Endothelial cell of umbilical vein (primary cell): ENCODE results near the gene FRMPD1. TPM values are rescaled to one million over a fixed set of nuclear protein-coding genes. Genes with fewer than 3 reads are reported as not detected.

Experiments
- BruUV-seq: library from RNA; stranded (reverse); fragments of 400-500 nt; replicated peaks from 2 replicates; lab custom pipeline; 2021; lab: Mats Ljungman, UMichigan
- CTCF ChIA-PET: fragments of 300-600, 350-600 bp; sonication (Branson Sonifier 250); formaldehyde crosslinking; loops from one replicate; lab custom pipeline; 2021; ENCODE audit warnings: antibody characterized with exemption, inconsistent platforms; lab: Charles Lee
- POLR2A ChIA-PET: fragments of 300-600, 350-600 bp; sonication (Branson Sonifier 250); formaldehyde crosslinking; loops from one replicate; lab custom pipeline; 2021; ENCODE audit warnings: antibody characterized with exemption, inconsistent platforms; lab: Charles Lee
- DNase-seq: peaks from one replicate; pipeline ENCODE4 v3.0.0-alpha.2; 2011; ENCODE audit warnings: low read depth, low spot score
- FAIRE-seq: peaks from 2 replicates; lab custom pipeline; 2011; peaks lifted over from hg19 to GRCh38; lab: Jason Lieb, UNC
- H2AFZ ChIP-seq: 2 replicates; pipeline ENCODE4 v1.6.0; 2012; ENCODE audit warnings: low read depth, low read length, control low read depth, inconsistent platforms
- H3K27ac ChIP-seq: 2 replicates; pipeline ENCODE4 v1.5.1; 2011; ENCODE audit warnings: low read depth, mild to moderate bottlenecking, control low read depth, low read length, moderate library complexity; ENCODE audit not compliant: insufficient read depth
- H3K27me3 ChIP-seq, 2 experiments: 2 replicates each; pipeline versions ENCODE4 v1.6.0 to v1.6.1; 2011; ENCODE audit warnings: low read length in 2 of 2, mixed read lengths in 1 of 2; ENCODE audit not compliant: control insufficient read depth in 2 of 2, insufficient read depth in 2 of 2
- H3K36me3 ChIP-seq, 2 experiments: 2 replicates in 1 of 2; 3 replicates in 1 of 2; pipeline ENCODE4 v1.5.1; 2011; ENCODE audit warnings: low read length in 2 of 2, mild to moderate bottlenecking in 1 of 2, moderate library complexity in 1 of 2; ENCODE audit not compliant: control insufficient read depth in 2 of 2, insufficient read depth in 2 of 2; ENCODE audit errors: extremely low read depth in 1 of 2
- H3K4me1 ChIP-seq: 3 replicates; pipeline ENCODE4 v1.5.1; 2011; ENCODE audit warnings: mild to moderate bottlenecking, low read length; ENCODE audit not compliant: control insufficient read depth, insufficient read depth; ENCODE audit errors: extremely low read depth
- H3K4me2 ChIP-seq: 2 replicates; pipeline ENCODE4 v1.6.1; 2011; ENCODE audit warnings: low read length, control low read depth, mixed read lengths; ENCODE audit not compliant: insufficient read depth
- H3K4me3 ChIP-seq, 3 experiments: fragments of 200-600 bp in 1 of 3; sonication (generic), shearing (Covaris generic) in 1 of 3; replicated peaks in 1 of 3; 2 replicates each; pipeline ENCODE4 v1.5.1; 2011 to 2016; ENCODE audit warnings: control low read depth in 3 of 3, low read length in 3 of 3, mild to moderate bottlenecking in 2 of 3, inconsistent platforms in 1 of 3, low read depth in 1 of 3, moderate library complexity in 1 of 3; ENCODE audit not compliant: insufficient read depth in 1 of 3
- H3K79me2 ChIP-seq: 2 replicates; pipeline ENCODE4 v1.6.0; 2012; ENCODE audit warnings: low read length, inconsistent platforms; ENCODE audit not compliant: control insufficient read depth, insufficient read depth
- H3K9ac ChIP-seq: replicated peaks from 2 replicates; pipeline ENCODE3; 2011; ENCODE audit warnings: low read length, control low read depth; ENCODE audit not compliant: insufficient read depth; ENCODE audit errors: extremely low read depth
- H3K9me1 ChIP-seq: replicated peaks from 3 replicates; pipeline ENCODE4 v1.6.0; 2011; ENCODE audit warnings: mild to moderate bottlenecking, low read length; ENCODE audit not compliant: control insufficient read depth, insufficient read depth; ENCODE audit errors: extremely low read depth
- H3K9me3 ChIP-seq: replicated peaks from 2 replicates; pipeline ENCODE4 v1.5.1; 2012; ENCODE audit warnings: low read length, inconsistent platforms; ENCODE audit not compliant: control insufficient read depth, insufficient read depth
- H4K20me1 ChIP-seq: replicated peaks from 2 replicates; pipeline ENCODE3; 2011; ENCODE audit warnings: mild to moderate bottlenecking, low read length; ENCODE audit not compliant: control insufficient read depth, insufficient read depth; ENCODE audit errors: extremely low read depth
- CTCF ChIP-seq, 2 donors: IDR thresholded peaks; 1 replicate in 1 of 2; 2 replicates in 1 of 2; pipeline ENCODE4 v1.5.1; 2011; ENCODE audit warnings: low read length in 2 of 2, mild to moderate bottlenecking in 2 of 2, moderate library complexity in 2 of 2, control low read depth in 1 of 2, inconsistent platforms in 1 of 2, low read depth in 1 of 2; ENCODE audit not compliant: insufficient read depth in 1 of 2; ENCODE audit errors: extremely low read depth in 1 of 2
- EZH2 ChIP-seq: IDR thresholded peaks from 2 replicates; pipeline ENCODE4 v1.6.1; 2012; ENCODE audit warnings: borderline replicate concordance, low read depth, mild to moderate bottlenecking, moderate library complexity, low read length, inconsistent platforms; ENCODE audit not compliant: severe bottlenecking
- FOS ChIP-seq: IDR thresholded peaks from 2 replicates; pipeline ENCODE4 v1.6.1; 2011; ENCODE audit warnings: mild to moderate bottlenecking, low read length, moderate library complexity, borderline replicate concordance; ENCODE audit not compliant: insufficient read depth
- GATA2 ChIP-seq: IDR thresholded peaks from 2 replicates; pipeline ENCODE4 v1.7.0; 2011; ENCODE audit warnings: low read depth, mild to moderate bottlenecking, moderate library complexity, mixed read lengths, low read length; ENCODE audit not compliant: insufficient read length, insufficient read depth
- MYC ChIP-seq: IDR thresholded peaks from one replicate; pipeline ENCODE4 v1.6.1; 2011; ENCODE audit warnings: mild to moderate bottlenecking, low read depth, low read length
- POLR2A ChIP-seq: IDR thresholded peaks from 2 replicates; pipeline ENCODE4 v1.6.1; 2012; ENCODE audit warnings: low read depth, mild to moderate bottlenecking, control low read depth, low read length
- POLR2AphosphoS5 ChIP-seq: IDR thresholded peaks from 2 replicates; pipeline ENCODE4 v1.6.1; 2012; ENCODE audit warnings: low read depth, mild to moderate bottlenecking, control low read depth, low read length, moderate library complexity; ENCODE audit not compliant: insufficient read depth
- dilution Hi-C: fragments of 300-500 bp; cut with MboI; formaldehyde crosslinking; loops from one replicate; pipeline ENCODE4 v1.15.0; 2019; ENCODE audit warnings: low sequenced_read_pairs; ENCODE audit not compliant: extremely low pct_ligation_motif_present
- intact Hi-C: fragments of 100-400 bp; cut with micrococcal nuclease; formaldehyde crosslinking; loops from one replicate; pipeline ENCODE4 v1.10.0; 2022
- polyA plus RNA-seq, 4 experiments: library from polyadenylated mRNA; depleted of rRNA in 3 of 4; stranded (reverse) in 3 of 4; unstranded in 1 of 4; fragments of >200 nt; gene quantifications; 2 replicates each; pipeline versions ENCODE4 v1.2.1 to v1.2.3, GENCODE V29; 2011 to 2012; ENCODE audit warnings: missing spikeins in 1 of 4
- total RNA-seq: library from RNA; stranded (reverse); gene quantifications from 2 replicates; pipeline ENCODE4 v1.2.3, GENCODE V29; 2021
- TF ChIP-seq, protein P1 (sequence below): IDR thresholded peaks from 2 replicates; pipeline ENCODE4 v1.6.1; 2011; ENCODE audit not compliant: insufficient read depth, insufficient read length

The FRMPD1 gene
- total and polyA plus RNA-seq, 2 donors (not counting 3 experiments of a cell fraction or from before 2014, with no cell fraction given): not detected

GRCh38 chr9:37730256-37730655 lies 79.5 kb downstream of the FRMPD1 start:
- Histone ChIP-seq H3K79me2 (no peaks in the 10 kb centered on the region), H3K9ac (no peak overlapping the region), H3K27ac (no peak overlapping the region), H3K4me2 (no peak overlapping the region), H3K4me1 (no peaks in the 10 kb centered on the region), H3K27me3 (peaks cover 14 to 19% of the 10 kb centered on the region in 2 experiments), H3K9me3 (no peaks in the 10 kb centered on the region), H3K4me3 (no peak overlapping the region), H4K20me1 (no peaks in the 10 kb centered on the region), H2AFZ (no peak overlapping the region), H3K9me1 (no peaks in the 10 kb centered on the region), H3K36me3 (no peaks in the 10 kb centered on the region)
- FAIRE-seq (no peak), DNase-seq (no peak)
- ChIA-PET POLR2A (no interaction called here), CTCF (no interaction called here)
- dilution Hi-C loops (no loop called here), intact Hi-C loops (no loop called here)
- TF ChIP-seq MYC (no peak), EZH2 (no peak), GATA2 (no peak), FOS (no peak), CTCF (IDR thresholded peaks at IDR 0.05; ENCODE audit: extremely low read depth in 1 of 2, insufficient read depth in 1 of 2, low read depth in 1 of 2, low read length in 2 of 2) (no peak), POLR2AphosphoS5 (no peak), POLR2A (no peak)
- TF ChIP-seq, protein P1, sequence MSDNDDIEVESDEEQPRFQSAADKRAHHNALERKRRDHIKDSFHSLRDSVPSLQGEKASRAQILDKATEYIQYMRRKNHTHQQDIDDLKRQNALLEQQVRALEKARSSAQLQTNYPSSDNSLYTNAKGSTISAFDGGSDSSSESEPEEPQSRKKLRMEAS: no peak
- no TSS peak for BruUV-seq
